GF-D8 (cell line): ENCODE measurements around the gene FAM161B.
"Not testable (repeated sequence)": the region's sequence is repeated elsewhere in the genome, so short reads cannot be mapped to it uniquely, and the experiment has no call there.

ENCODE experiments used
- DNase-seq: peaks from one replicate; lab custom pipeline; 2025; lab: John Stamatoyannopoulos, UW

The FAM161B gene

DNA sequence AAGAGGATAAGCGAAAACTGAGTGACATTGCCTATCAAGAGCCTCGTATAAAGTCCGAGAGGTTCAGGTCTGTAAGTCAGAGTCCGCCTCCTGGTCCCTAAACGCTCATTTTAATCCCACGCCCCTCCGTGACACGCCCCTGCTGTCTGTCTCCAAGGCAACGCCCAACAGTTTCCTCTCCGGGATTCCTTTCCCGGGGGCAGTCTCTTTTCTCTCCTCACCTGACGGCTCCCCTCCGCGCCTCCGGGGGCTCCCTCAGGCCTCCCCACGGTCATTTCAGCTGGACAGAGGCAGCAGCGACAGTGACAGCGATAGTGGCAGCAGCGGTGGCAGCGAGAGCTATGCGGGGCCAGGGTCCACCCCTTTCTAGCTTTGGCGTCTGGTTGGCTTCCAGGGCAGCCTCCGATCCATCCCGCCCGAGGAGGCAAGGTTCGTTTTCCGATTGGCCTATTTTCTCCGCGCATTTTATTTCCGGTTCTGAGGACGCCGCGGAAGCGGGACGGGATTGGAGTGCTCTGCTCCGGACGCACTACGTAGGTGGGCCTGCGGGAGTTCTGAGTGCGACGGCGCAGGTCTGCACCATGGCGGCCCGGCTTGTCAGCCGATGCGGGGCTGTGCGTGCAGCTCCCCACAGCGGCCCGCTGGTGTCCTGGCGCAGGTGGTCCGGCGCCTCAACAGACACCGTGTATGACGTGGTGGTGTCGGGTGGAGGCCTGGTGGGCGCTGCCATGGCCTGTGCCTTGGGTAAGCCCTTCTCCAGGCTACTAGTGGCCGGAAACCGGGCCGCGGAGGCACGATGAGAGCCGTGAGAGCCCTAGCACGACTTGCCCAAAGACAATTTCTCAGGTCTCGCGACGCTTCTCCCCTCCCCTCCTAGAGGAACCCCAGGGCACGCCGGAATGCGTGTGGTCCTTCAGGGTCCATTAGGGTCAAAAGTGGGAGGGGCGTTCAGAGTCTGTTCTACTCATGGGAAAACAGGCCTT, at the start of gene FAM161B, which contains the start of gene COQ6:
Gene FAM161B, minus strand, starts transcription at position 343 of the 983 bp plus-strand sequence. Its CDS starts 68 bp downstream, at position 275.
Gene COQ6, plus strand, starts transcription at position 551 of the 983 bp plus-strand sequence. Its CDS starts 31 bp downstream, at position 582.
- DNase-seq, result peak; percentile 72

DNA sequence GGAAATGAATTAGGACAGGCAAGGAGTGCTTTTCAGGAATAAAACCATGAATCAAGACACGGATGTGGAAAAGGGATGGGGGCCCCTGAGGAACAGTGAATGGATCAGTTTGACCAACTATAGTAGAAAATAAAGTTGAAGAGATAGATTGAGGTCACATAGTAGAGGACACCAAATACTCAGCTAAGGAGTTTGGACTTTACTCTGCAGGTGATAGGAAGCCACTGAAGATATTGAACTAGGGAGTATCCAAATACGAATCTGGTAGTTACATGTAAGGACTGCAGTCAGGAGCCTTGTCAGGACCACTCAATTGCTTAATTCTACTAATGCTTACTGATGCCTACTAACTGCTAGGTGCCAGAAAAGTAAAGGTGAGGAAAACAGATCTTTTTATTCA, 48.8 kb upstream of the FAM161B start:
- no peak for DNase-seq

- DNase-seq, result no peak
Observed at GRCh38 chr14:73997944-73998447, 48.1 kb upstream of the FAM161B start.

GRCh38 chr14:73997108-73997943, 47.4 kb upstream of the FAM161B start:
- DNase-seq, result no peak

DNA sequence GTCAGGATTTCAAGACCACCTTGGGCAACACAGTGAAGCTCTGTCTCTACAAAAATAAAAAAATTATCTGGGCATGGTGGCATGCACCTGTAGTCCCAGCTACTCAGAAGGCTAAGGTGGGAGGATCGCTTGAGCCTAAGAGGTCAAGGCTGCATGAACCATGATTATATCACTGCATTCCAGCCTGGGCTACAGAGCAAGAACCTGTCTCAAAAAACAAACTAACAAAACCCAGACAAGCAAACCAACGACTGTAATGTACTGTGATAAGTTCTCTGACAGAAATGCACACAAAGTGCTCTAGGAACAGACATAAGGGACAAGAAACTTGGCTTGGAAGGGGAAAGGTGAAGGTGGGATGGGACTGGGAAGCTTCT, 46.8 kb upstream of the FAM161B start:
- no peak for DNase-seq

DNA sequence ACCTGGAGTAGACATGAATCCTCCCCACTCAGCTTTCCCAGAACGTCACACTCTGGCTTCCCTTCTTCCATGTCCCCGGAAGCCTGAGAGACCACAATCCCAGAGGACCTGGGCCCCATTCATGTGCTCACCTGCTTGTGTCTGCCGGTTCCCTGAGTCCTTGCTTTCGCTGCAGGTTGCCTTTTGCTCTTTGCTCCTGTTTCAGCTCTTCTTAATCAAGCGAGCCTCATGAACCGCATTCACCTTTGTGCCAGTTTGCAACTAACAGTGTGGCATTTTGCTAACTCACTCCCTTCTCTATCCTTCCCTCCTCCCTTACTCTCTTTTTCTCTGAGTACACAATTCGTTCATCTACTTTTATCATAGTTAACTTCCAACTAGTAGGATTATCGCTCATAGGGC, 46.1 kb upstream of the FAM161B start:
- DNase-seq, result no peak

GRCh38 chr14:73994926-73995325, 45.0 kb upstream of the FAM161B start:
- not testable (repeated sequence) for DNase-seq

DNA sequence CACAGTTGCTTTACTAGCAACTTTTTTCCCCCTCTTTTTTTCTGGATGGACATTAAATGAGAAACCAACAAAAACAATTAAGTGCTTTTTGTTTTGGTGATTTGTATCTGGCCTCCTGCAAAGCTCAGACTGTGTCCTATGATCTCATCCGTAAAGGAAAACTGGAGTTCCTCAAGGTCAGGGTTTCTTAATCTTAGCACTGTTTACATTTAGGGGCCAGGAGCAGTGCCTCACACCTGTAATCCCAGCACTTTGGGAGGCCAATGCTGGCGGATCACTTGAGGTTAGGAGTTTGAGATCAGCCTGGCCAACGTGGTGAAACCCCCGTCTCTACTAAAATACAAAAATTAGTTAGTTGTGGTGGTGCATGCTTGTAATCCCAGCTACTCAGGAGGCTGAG, 41.2 kb upstream of the FAM161B start:
- DNase-seq, result no peak

- DNase-seq, result not testable (repeated sequence)
Observed at GRCh38 chr14:73988656-73989055, 38.8 kb upstream of the FAM161B start.

- no peak for DNase-seq
Observed at GRCh38 chr14:73988065-73988464, 38.2 kb upstream of the FAM161B start.

DNA sequence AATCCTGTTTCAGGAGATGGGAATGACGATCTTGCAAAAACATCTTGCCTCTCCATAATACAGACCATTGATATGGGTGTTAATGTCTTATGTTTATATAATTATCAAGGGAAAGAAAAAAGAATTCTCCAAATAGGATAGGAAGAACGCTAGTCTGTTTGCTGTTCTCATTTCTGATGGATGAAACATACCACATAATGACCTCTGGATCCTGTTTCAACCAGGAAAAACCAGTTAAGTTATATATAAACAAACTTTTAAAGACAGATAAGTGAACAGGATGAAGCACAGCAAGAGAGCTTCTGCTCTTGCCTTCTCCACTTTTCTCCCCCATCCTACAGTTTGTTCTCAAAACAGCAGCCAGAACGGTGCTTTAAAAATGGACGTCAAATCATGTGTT, 28.0 kb upstream of the FAM161B start:
- no peak for DNase-seq

GRCh38 chr14:73976125-73976524, 26.2 kb upstream of the FAM161B start:
- DNase-seq, result no peak

DNA sequence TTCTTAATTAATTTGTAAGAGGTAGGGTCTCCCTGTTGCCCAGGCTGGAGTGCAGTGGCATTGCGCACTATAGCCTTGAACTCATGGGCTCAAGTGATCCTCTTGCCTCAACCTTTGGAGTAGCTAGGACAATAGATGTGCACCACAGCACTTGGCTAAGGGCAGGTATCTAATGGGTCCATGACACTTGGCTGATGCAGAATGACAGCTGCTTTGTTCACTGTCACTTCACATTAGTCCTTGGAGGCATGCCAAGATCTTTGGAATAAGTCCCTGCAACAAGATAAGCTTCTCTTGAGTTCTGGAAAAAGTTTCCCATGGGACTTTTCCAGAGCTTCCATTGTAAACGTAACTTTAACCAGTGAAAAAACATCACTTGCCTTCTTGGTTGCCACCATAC, 23.6 kb upstream of the FAM161B start:
- DNase-seq, result no peak

- DNase-seq, result no peak
Observed at GRCh38 chr14:73968885-73969284, 19.0 kb upstream of the FAM161B start.

DNA sequence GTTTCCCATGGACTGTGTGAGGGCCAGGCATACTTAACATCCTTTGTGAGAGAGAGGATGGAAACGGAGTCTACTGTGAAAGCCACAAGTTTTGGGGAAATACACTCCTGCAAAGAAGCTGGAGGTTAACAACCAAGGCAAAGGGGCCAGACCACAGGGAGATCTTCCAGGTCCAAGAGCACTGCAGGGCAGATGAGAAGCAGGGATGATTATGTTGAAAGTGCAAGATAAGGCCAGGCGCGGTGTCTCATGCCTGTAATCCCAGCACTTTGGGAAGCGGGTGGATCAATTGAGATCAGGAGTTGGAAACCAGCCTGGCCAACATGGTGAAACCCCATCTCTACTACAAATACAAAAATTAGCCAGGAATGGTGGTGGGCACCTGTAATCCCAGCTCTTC, 15.3 kb upstream of the FAM161B start:
- no peak for DNase-seq

- no peak for DNase-seq
Observed at GRCh38 chr14:73961192-73961591, 11.3 kb upstream of the FAM161B start.

GRCh38 chr14:73958591-73958990, 8.7 kb upstream of the FAM161B start:
- no peak for DNase-seq

- DNase-seq, result no peak
Observed at GRCh38 chr14:73955674-73956073, 5.8 kb upstream of the FAM161B start.

DNA sequence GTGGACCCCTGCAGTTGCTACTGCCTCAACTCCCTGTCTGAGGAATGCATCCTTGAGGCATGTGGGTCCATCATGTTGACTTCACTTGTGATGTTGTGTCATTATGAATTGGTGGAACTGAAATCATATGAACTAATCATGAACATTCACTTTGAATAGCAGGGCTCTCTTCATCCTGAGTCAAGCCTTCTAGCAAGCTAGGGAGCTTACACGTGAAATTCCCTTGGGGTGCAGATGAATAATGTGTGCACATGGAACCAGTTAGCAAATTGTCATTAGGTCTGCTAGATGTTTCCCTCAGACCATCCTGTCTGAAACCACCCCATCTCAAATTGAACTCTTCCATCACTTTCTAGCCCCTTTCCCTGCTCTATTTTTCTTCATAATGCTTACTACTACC, 3.8 kb upstream of the FAM161B start:
- DNase-seq, result no peak

DNA sequence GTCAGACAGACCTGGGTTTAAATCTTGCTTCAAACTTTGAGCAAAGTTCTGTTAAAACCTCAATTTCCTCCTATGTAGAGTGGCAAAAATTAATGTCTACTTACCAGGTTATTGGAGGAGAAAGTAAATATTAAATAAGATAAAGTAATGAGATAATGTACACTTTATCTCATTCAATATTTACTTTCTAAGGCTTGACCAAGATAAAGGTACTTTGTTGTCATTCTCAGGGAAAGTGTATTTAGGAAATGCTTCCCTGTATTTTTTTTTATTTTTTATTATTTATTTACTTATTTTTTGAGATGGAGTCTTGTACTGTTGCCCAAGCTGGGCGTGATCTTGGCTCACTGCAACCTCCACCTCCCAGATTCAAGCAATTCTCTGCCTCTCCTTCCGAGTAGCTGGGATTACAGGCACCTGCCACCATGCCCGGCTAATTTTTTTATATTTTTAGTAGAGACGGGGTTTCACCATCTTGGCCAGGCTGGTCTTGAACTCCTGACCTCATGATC, 4.7 kb downstream of the FAM161B start:
- DNase-seq, result no peak

GRCh38 chr14:73944432-73945158, 5.3 kb downstream of the FAM161B start:
- no peak for DNase-seq

- peak; percentile 67 for DNase-seq
Observed at GRCh38 chr14:73943083-73943482, 6.8 kb downstream of the FAM161B start.
